ENCODE measurements around the gene FCRL5. TPM values are rescaled to one million over a fixed set of nuclear protein-coding genes. Genes with fewer than 3 reads are reported as not detected.
"Not testable (repeated sequence)": the region's sequence is repeated elsewhere in the genome, so short reads cannot be mapped to it uniquely, and the experiment has no call there.

Gene FCRL5
- total RNA-seq, 1 donor from 2014 or later = not detected

- TF ChIP-seq, protein P1, sequence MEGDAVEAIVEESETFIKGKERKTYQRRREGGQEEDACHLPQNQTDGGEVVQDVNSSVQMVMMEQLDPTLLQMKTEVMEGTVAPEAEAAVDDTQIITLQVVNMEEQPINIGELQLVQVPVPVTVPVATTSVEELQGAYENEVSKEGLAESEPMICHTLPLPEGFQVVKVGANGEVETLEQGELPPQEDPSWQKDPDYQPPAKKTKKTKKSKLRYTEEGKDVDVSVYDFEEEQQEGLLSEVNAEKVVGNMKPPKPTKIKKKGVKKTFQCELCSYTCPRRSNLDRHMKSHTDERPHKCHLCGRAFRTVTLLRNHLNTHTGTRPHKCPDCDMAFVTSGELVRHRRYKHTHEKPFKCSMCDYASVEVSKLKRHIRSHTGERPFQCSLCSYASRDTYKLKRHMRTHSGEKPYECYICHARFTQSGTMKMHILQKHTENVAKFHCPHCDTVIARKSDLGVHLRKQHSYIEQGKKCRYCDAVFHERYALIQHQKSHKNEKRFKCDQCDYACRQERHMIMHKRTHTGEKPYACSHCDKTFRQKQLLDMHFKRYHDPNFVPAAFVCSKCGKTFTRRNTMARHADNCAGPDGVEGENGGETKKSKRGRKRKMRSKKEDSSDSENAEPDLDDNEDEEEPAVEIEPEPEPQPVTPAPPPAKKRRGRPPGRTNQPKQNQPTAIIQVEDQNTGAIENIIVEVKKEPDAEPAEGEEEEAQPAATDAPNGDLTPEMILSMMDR (IDR thresholded peaks at IDR 0.05; ENCODE audit: unreplicated experiment) = no peak
Observed at GRCh38 chr1:157575744-157576143, 23.4 kb upstream of the FCRL5 start.

DNA sequence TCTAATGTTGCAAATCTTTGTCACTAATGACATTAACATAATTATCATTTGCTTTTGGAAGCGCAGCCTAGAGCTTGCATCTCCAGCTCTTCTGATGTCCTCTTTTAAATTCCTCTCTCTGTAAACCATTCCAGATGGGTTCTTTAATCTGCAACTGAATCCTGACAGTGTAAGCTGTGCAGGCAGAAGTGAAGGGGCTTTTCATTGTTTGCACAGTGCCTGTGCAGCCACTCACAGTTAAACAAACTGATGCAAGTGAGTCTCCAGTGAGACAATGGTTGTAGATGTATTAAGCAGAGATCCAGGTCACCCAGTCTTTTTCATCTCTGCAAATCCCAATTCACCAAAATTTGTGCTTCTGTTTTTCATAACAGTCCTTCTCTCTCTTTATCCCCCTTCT is 22.5 kb upstream of the FCRL5 start:
- H3K36me3 Mint-ChIP-seq = no peaks in the 10 kb centered on the region
- no peak for DNase-seq (ENCODE audit: low spot score in 2 of 2, unreplicated experiment in 2 of 2)
- no peak overlapping the region for H3K27ac Mint-ChIP-seq
- H3K9me3 Mint-ChIP-seq = no peaks in the 10 kb centered on the region
- H3K27me3 Mint-ChIP-seq (ENCODE audit: low read depth) = peaks cover 11% of the 10 kb centered on the region
- TF ChIP-seq, protein P1 (IDR thresholded peaks at IDR 0.05; ENCODE audit: unreplicated experiment) = no peak
- H3K4me3 Mint-ChIP-seq = no peak overlapping the region
- no peaks in the 10 kb centered on the region for H3K4me1 Mint-ChIP-seq

More at GRCh38 chr1:157575744-157576143, 23.4 kb upstream of the FCRL5 start:
- no peak overlapping the region for H3K27ac Mint-ChIP-seq
- peaks cover 13% of the 10 kb centered on the region for H3K27me3 Mint-ChIP-seq (ENCODE audit: low read depth)
- H3K9me3 Mint-ChIP-seq = no peaks in the 10 kb centered on the region
- H3K4me3 Mint-ChIP-seq = no peak overlapping the region
- H3K36me3 Mint-ChIP-seq = no peaks in the 10 kb centered on the region
- no peaks in the 10 kb centered on the region for H3K4me1 Mint-ChIP-seq
- no peak for DNase-seq (ENCODE audit: low spot score in 2 of 2, unreplicated experiment in 2 of 2)

DNA sequence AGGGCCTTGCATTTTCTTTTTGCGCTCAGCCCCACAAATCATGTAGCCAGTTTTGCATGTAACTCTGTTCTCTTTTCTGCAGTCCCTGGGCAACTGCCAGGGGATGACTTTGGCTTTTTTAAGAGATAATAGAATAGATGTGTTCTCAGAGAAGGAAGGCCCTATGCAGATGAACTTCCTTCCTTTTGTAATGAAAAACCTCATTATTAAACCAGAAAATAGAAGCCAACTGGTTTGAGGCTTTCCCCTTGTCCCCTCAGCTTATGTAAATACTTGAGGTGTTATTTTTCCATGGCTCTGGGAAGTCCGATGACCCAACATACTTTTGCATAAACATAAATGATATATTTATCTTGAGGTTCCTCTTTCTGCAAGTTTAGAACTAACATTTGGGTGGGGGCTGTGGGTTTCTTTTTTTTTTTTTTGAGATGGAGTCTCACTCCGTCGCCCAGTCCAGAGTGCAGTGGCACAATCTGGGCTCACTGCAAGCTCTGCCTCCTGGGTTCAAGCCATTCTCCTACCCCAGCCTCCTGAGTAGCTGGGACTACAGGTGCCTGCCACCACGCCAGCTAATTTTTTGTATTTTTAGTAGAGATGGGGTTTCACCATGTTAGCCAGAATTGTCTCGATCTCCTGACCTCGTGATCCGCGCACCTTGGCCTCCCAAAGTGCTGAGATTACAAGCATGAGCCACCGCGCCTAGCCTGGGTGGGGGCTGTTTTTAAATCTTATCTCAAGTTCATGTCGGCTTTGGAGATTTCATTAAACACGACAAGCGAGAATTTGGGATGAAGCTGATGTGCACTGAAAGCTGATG is 14.4 kb upstream of the FCRL5 start:
- H3K36me3 Mint-ChIP-seq = no peaks in the 10 kb centered on the region
- H3K4me3 Mint-ChIP-seq = no peak overlapping the region
- no peak for DNase-seq (ENCODE audit: low spot score in 2 of 2, unreplicated experiment in 2 of 2)
- H3K27ac Mint-ChIP-seq = no peak overlapping the region
- H3K4me1 Mint-ChIP-seq = no peaks in the 10 kb centered on the region
- TF ChIP-seq, protein P1 (IDR thresholded peaks at IDR 0.05; ENCODE audit: unreplicated experiment) = no peak
- H3K9me3 Mint-ChIP-seq = no peaks in the 10 kb centered on the region
- H3K27me3 Mint-ChIP-seq (ENCODE audit: low read depth) = peaks cover 15% of the 10 kb centered on the region

- Mint-ChIP-seq H3K4me1 (no peaks in the 10 kb centered on the region), H3K9me3 (no peaks in the 10 kb centered on the region), H3K27me3 (ENCODE audit: low read depth) (peaks cover 19% of the 10 kb centered on the region), H3K4me3 (no peak overlapping the region), H3K36me3 (no peaks in the 10 kb centered on the region), H3K27ac (no peak overlapping the region)
- no peak for DNase-seq (ENCODE audit: low spot score in 2 of 2, unreplicated experiment in 2 of 2)
- TF ChIP-seq, protein P1 (IDR thresholded peaks at IDR 0.05; ENCODE audit: unreplicated experiment) = no peak
Observed at GRCh38 chr1:157562515-157562914, 10.2 kb upstream of the FCRL5 start.

DNA sequence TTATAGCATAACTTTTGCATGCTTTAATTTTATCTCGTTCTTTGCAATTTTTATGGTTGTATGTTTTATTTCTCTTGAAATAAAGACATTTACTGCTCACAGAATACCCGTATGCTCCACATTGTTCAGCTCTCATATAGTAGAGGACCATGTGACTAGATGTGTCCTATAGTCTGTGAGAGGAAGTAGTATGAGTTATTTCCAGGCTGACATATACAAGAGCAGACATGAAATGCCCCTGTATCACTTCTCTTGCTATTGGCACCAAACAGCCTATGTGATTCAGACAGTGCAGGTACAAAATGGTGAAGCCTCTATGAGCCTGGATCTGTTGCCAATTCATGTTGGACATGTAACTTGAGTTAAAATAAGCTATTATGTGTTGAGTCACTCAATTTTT is 5.8 kb upstream of the FCRL5 start:
- Mint-ChIP-seq H3K9me3 (no peaks in the 10 kb centered on the region), H3K4me3 (no peak overlapping the region), H3K27me3 (ENCODE audit: low read depth) (peaks cover 17% of the 10 kb centered on the region), H3K27ac (no peak overlapping the region), H3K4me1 (no peaks in the 10 kb centered on the region), H3K36me3 (no peaks in the 10 kb centered on the region)
- TF ChIP-seq, protein P1 (IDR thresholded peaks at IDR 0.05; ENCODE audit: unreplicated experiment) = no peak
- DNase-seq (ENCODE audit: low spot score in 2 of 2, unreplicated experiment in 2 of 2) = no peak

GRCh38 chr1:157548081-157548480 is 4.2 kb downstream of the FCRL5 start:
- not testable (repeated sequence) for DNase-seq (ENCODE audit: low spot score in 2 of 2, unreplicated experiment in 2 of 2)

More at GRCh38 chr1:157548081-157548480, 4.2 kb downstream of the FCRL5 start:
- not testable (repeated sequence) for H3K27ac Mint-ChIP-seq, H3K4me3 Mint-ChIP-seq, H3K36me3 Mint-ChIP-seq, H3K9me3 Mint-ChIP-seq, H3K4me1 Mint-ChIP-seq
- H3K27me3 Mint-ChIP-seq (ENCODE audit: low read depth) = peaks cover 12% of the 10 kb centered on the region
